GM12864 (cell line): ENCODE results near the gene DPH2.

Experiments used
- DNase-seq: peaks from one replicate; pipeline ENCODE4 v3.0.0-alpha.2; 2011; ENCODE audit warnings: low read depth
- H3K4me3 ChIP-seq: 2 replicates; pipeline ENCODE4 v1.5.1; 2011; ENCODE audit warnings: mild to moderate bottlenecking, low read depth, low read length, control low read depth
- TF ChIP-seq, protein P1 (sequence below): IDR thresholded peaks from 2 replicates; pipeline ENCODE4 v1.5.1; 2011; ENCODE audit warnings: low read depth, mild to moderate bottlenecking, moderate library complexity, low read length, control low read depth, inconsistent platforms; ENCODE audit errors: missing control alignments

DPH2 gene, protein sequence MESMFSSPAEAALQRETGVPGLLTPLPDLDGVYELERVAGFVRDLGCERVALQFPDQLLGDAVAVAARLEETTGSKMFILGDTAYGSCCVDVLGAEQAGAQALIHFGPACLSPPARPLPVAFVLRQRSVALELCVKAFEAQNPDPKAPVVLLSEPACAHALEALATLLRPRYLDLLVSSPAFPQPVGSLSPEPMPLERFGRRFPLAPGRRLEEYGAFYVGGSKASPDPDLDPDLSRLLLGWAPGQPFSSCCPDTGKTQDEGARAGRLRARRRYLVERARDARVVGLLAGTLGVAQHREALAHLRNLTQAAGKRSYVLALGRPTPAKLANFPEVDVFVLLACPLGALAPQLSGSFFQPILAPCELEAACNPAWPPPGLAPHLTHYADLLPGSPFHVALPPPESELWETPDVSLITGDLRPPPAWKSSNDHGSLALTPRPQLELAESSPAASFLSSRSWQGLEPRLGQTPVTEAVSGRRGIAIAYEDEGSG

DNA sequence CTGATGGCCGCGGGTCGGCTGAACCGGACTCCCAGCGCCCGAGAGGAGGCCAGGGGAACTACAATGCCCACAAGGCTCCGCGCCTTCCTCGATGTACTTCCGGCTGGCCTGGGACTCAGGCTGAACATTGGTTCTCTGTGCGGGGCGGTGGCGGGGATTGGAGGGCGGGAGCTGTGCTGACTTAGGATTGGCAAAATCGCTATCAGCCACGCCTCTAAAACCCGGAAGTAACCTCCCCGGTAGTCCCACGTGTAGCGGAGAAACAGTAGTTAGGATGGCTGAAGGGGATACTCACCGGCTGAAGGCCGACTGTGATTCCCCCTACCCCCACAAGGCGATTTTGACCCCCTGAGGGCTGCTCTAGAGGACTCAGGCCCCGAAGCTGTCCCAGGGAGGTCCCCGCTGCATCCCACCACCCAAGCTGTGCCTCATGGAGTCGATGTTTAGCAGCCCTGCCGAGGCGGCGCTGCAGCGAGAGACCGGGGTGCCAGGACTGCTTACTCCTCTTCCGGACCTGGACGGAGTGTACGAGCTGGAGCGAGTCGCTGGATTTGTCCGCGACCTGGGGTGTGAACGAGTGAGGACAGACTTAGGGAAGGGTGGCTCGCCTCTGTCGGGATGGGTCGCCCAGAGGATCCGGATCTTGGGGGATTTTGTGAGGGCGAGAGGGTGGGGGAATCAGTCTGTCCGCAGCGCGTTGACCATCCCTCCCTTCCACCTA, at the start of gene DPH2:
DPH2 (plus strand) TSS at position 265 of the 721 bp plus-strand sequence; CDS start at position 431, 166 bp downstream.
- H3K4me3 ChIP-seq = peak within 1 kb of the TSS; percentile 75
- TF ChIP-seq, protein P1, sequence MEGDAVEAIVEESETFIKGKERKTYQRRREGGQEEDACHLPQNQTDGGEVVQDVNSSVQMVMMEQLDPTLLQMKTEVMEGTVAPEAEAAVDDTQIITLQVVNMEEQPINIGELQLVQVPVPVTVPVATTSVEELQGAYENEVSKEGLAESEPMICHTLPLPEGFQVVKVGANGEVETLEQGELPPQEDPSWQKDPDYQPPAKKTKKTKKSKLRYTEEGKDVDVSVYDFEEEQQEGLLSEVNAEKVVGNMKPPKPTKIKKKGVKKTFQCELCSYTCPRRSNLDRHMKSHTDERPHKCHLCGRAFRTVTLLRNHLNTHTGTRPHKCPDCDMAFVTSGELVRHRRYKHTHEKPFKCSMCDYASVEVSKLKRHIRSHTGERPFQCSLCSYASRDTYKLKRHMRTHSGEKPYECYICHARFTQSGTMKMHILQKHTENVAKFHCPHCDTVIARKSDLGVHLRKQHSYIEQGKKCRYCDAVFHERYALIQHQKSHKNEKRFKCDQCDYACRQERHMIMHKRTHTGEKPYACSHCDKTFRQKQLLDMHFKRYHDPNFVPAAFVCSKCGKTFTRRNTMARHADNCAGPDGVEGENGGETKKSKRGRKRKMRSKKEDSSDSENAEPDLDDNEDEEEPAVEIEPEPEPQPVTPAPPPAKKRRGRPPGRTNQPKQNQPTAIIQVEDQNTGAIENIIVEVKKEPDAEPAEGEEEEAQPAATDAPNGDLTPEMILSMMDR = no peak
- peak; percentile 95 for DNase-seq

DNA sequence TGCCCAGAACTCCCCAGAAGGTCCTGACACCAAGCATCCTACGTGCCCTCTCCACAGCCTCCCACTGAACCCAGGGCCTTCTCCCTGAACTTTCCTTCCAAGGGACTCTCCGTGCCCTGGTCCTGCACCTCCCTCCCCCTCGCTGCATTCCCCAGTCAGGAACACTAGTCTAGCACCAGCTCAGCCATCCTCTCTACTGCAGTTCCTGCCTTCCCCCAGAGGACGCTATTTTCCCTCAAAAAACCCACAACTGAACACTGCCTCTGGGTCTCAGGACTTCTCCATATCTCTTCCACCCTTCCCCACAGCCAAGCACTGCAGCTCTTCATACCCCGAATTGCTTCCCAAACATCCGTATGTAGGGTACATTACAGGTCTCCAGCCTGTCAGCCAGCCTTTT, 48.8 kb upstream of the DPH2 start:
- DNase-seq = no peak
- H3K4me3 ChIP-seq = no peak overlapping the region
- TF ChIP-seq, protein P1 = no peak

DNA sequence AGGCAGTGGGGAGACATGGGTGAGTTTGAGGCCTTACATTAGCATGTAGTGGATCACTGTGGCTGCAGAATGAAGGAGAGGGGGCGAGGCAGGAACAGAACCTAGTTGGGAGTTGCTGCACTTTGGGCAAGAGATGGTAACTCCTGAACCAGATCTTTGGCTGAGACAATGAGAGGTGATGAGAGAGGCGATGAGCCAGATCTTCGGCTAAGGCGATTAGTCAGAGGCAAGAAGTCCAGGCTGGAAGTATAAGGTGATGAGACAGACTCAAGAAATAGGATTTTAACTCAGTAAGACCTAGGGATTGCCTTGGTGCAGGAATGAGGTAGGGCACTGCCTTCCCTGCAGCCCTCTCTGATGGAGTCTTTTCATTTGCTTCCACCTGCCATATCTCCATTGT, 45.3 kb upstream of the DPH2 start:
- no peak overlapping the region for H3K4me3 ChIP-seq
- TF ChIP-seq, protein P1 = no peak
- no peak for DNase-seq

DNA sequence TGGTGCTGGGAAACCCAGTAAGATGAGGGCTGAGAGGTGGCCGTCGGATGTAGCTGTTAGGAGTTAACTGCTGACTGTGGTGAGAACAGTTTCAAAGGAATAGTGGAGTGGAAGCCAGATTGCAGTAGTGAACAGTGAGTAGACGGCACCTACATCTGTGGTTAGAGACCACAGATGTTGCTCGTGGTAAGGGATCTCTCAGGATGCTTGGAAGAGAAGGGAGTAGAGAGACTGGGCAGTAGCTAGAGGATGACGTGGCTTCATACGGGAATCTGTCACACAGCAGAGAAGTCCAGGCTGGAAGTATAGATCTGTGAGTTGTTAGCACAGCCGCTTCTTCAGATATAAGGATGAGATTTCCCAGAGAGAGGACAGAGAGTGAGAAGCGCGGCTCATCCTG, 44.0 kb upstream of the DPH2 start:
- TF ChIP-seq, protein P1 = no peak
- DNase-seq = no peak

DNA sequence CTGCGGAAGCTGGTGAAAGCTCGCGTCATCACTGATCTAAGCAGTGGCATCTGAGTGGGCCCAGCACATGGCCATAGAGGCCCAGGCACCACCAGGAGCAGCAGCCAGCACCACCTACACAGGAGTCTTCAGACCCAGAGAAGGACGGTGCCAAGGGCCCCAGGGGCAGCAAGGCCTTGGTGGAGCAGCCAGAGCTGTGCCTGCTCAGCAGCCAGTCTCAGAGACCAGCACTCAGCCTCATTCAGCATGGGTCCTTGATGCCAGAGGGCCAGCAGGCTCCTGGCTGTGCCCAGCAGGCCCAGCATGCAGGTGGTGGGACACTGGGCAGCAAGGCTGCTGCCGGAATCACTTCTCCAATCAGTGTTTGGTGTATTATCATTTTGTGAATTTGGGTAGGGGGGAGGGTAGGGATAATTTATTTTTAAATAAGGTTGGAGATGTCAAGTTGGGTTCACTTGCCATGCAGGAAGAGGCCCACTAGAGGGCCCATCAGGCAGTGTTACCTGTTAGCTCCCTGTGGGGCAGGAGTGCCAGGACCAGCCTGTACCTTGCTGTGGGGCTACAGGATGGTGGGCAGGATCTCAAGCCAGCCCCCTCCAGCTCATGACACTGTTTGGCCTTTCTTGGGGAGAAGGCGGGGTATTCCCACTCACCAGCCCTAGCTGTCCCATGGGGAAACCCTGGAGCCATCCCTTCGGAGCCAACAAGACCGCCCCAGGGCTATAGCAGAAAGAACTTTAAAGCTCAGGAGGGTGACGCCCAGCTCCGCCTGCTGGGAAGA, 39.5 kb upstream of the DPH2 start:
- H3K4me3 ChIP-seq = no peak overlapping the region
- DNase-seq = no peak
- TF ChIP-seq, protein P1 = peak; percentile 71

More for the DNA sequence above, 44.0 kb upstream of the DPH2 start:
- no peak overlapping the region for H3K4me3 ChIP-seq

DNA sequence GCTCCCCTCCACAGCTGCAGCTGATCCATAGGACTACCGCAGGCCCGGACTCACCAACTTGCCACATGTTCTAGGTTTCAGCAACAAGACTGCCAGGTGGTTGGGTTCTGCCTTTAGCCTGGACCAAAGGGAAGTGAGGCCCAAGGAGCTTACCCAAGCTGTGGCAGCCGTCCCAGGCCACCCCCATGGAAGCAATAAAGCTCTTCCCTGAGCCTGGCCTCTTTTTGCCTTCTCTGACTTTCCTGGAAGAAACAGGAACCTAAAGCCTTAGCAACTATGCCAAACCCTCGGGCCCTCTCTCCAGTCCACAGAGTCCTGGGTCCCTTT, 38.9 kb upstream of the DPH2 start:
- TF ChIP-seq, protein P1 = no peak
- no peak for DNase-seq
- H3K4me3 ChIP-seq = no peak overlapping the region
